Smooth muscle cell (in vitro differentiated cells): ENCODE data around the gene RGS6. TPM values are rescaled to one million over a fixed set of nuclear protein-coding genes. Genes with fewer than 3 reads are reported as not detected.

ENCODE experiments used
- DNase-seq: peaks from one replicate; lab custom pipeline; 2025; ENCODE audit not compliant: unreplicated experiment; lab: John Stamatoyannopoulos, UW
- H2AFZ ChIP-seq: fragments of 200-600 bp; sonication (generic); 2 replicates; pipeline ENCODE4 v1.6.0; 2016; ENCODE audit warnings: antibody characterized with exemption, low read depth, mild to moderate bottlenecking
- H3F3A ChIP-seq: fragments of 200-600 bp; sonication (generic); 2 replicates; pipeline ENCODE4 v1.6.0; 2017; ENCODE audit warnings: antibody characterized with exemption, low read depth
- H3K27ac ChIP-seq: fragments of 200-600 bp; sonication (generic); 2 replicates; pipeline ENCODE4 v1.5.1; 2016; ENCODE audit warnings: low read depth, mild to moderate bottlenecking
- H3K27me3 ChIP-seq: fragments of 200-600 bp; sonication (generic); 2 replicates; pipeline ENCODE4 v1.6.1; 2016; ENCODE audit warnings: low read depth, mild to moderate bottlenecking
- H3K36me3 ChIP-seq: fragments of 200-600 bp; sonication (generic); 2 replicates; pipeline ENCODE4 v1.5.1; 2016; ENCODE audit warnings: low read depth
- H3K4me1 ChIP-seq: fragments of 200-600 bp; sonication (generic); 2 replicates; pipeline ENCODE4 v1.5.1; 2016; ENCODE audit warnings: low read depth
- H3K4me2 ChIP-seq: fragments of 200-600 bp; sonication (generic); 2 replicates; pipeline ENCODE4 v1.6.0; 2016; ENCODE audit warnings: mild to moderate bottlenecking
- H3K4me3 ChIP-seq: fragments of 200-600 bp; sonication (generic); 2 replicates; pipeline ENCODE4 v1.5.1; 2016; ENCODE audit warnings: mild to moderate bottlenecking
- H3K79me2 ChIP-seq: fragments of 200-600 bp; sonication (generic); 2 replicates; pipeline ENCODE4 v1.6.0; 2016; ENCODE audit warnings: low read depth, mild to moderate bottlenecking
- H3K9ac ChIP-seq: fragments of 200-600 bp; sonication (generic); 2 replicates; pipeline ENCODE4 v1.6.0; 2016; ENCODE audit warnings: low read depth
- H3K9me3 ChIP-seq: fragments of 200-600 bp; sonication (generic); replicated peaks from 2 replicates; pipeline ENCODE4 v1.5.1; 2016; ENCODE audit warnings: low read depth
- H4K20me1 ChIP-seq: fragments of 200-600 bp; sonication (generic); 2 replicates; pipeline ENCODE4 v1.6.0; 2016; ENCODE audit warnings: low read depth
- CTCF ChIP-seq: fragments of 200-600 bp; sonication (generic); IDR thresholded peaks from 2 replicates; pipeline ENCODE4 v1.5.1; 2017; ENCODE audit warnings: borderline replicate concordance, mild to moderate bottlenecking, antibody characterized with exemption; ENCODE audit not compliant: insufficient read depth, poor library complexity, severe bottlenecking
- WGBS: methylation state at CpG from one replicate; pipeline ENCODE4 v1.1.7; 2016; ENCODE audit warnings: low lambda C conversion rate; 5-methylcytosine and 5-hydroxymethylcytosine counted together
- polyA plus RNA-seq: library from polyadenylated mRNA; unstranded; fragments of >200 nt; fragmentation: Nextera tagmentation; extraction: Ambion mirVana; gene quantifications from 2 replicates; pipeline ENCODE4 v1.2.1, GENCODE V29; 2016
- total RNA-seq: library from RNA; depleted of rRNA; stranded (reverse); fragments of >200 nt; gene quantifications from 2 replicates; pipeline ENCODE4 v1.2.3, GENCODE V29; 2014

Gene RGS6
- total and polyA plus RNA-seq, 2 experiments from 2014 or later: 0.40 TPM; not detected in 1

- H3K9ac ChIP-seq: no peak overlapping the region
- H3K27ac ChIP-seq: no peak overlapping the region
- H3K4me1 ChIP-seq: no peaks in the 10 kb centered on the region
- no peak overlapping the region for H3K4me2 ChIP-seq
- no peak overlapping the region for H2AFZ ChIP-seq
- TF ChIP-seq CTCF: no peak
- 90% methylated on average over 5 of the region's 5 CpGs for WGBS
- no peaks in the 10 kb centered on the region for H3K27me3 ChIP-seq
- no peak overlapping the region for H3K4me3 ChIP-seq
- no peaks in the 10 kb centered on the region for H4K20me1 ChIP-seq
- DNase-seq: no peak
- H3F3A ChIP-seq: no peaks in the 10 kb centered on the region
- no peaks in the 10 kb centered on the region for H3K36me3 ChIP-seq
- H3K9me3 ChIP-seq: no peaks in the 10 kb centered on the region
- H3K79me2 ChIP-seq: no peaks in the 10 kb centered on the region
Measured at GRCh38 chr14:71988476-71988875, 56.2 kb downstream of the RGS6 start.

DNA sequence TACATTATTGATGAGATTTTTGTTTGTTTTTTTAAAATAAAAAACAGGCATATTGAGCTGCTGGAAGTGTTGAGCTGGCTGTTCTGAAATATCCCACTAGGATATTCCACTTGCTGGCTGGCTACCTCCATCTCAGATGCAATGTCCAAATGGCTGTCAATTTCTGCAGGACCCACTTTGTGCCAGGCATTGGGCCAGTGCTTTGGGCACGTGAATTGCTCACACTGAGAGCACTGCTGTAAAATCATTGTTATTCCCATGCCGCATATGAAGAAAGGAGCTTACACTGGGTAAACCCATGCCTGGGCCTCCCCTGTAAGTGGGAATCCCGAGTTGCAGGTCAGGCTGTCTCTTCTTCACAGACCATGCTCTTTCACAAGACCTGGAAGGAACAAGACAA is 56.7 kb downstream of the RGS6 start:
- Histone ChIP-seq H3K9ac (no peak overlapping the region), H2AFZ (no peak overlapping the region), H3K36me3 (no peaks in the 10 kb centered on the region), H3K4me1 (no peaks in the 10 kb centered on the region), H3K4me2 (no peak overlapping the region), H3K4me3 (no peak overlapping the region), H3K27me3 (no peaks in the 10 kb centered on the region), H3K9me3 (no peaks in the 10 kb centered on the region), H3K79me2 (no peaks in the 10 kb centered on the region), H3K27ac (no peak overlapping the region), H3F3A (no peaks in the 10 kb centered on the region), H4K20me1 (no peaks in the 10 kb centered on the region)
- no peak for TF ChIP-seq CTCF
- WGBS: 88% methylated on average over 3 of the region's 3 CpGs
- no peak for DNase-seq

DNA sequence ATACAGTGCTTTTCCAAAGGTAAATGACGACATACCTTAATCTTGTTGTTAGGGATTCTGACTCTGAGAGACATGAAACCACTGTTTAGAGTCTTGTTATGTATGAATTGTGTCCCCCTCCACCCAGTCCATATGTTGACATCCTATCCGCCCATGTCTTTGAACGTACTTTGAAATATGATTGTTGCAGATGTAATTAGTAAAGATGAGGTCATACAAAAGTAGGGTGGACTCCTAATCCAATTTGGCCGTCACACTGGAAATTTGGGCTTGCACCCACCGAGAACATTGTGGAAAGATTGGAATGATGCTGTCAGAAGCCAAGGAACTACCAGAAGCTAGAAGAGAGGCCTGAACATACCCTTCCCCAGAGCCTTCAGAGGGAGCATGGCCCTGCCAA is 62.2 kb downstream of the RGS6 start:
- Histone ChIP-seq H4K20me1 (no peaks in the 10 kb centered on the region), H3K27ac (no peak overlapping the region), H3F3A (no peaks in the 10 kb centered on the region), H3K4me2 (no peak overlapping the region), H3K9ac (no peak overlapping the region), H3K36me3 (no peaks in the 10 kb centered on the region), H3K4me3 (no peak overlapping the region), H3K9me3 (no peaks in the 10 kb centered on the region), H3K4me1 (no peaks in the 10 kb centered on the region), H2AFZ (no peak overlapping the region), H3K27me3 (no peaks in the 10 kb centered on the region), H3K79me2 (no peaks in the 10 kb centered on the region)
- 68% methylated on average over 5 of the region's 5 CpGs for WGBS
- no peak for TF ChIP-seq CTCF
- DNase-seq: no peak

GRCh38 chr14:71995741-71996140 is 63.5 kb downstream of the RGS6 start:
- no peaks in the 10 kb centered on the region for H3K27me3 ChIP-seq
- no peak overlapping the region for H3K4me2 ChIP-seq
- no peak overlapping the region for H2AFZ ChIP-seq
- no peak for DNase-seq
- no peaks in the 10 kb centered on the region for H3F3A ChIP-seq
- no peak overlapping the region for H3K27ac ChIP-seq
- no peak overlapping the region for H3K4me3 ChIP-seq
- TF ChIP-seq CTCF: no peak
- 88% methylated on average over 9 of the region's 9 CpGs for WGBS
- no peaks in the 10 kb centered on the region for H3K36me3 ChIP-seq
- H3K4me1 ChIP-seq: no peaks in the 10 kb centered on the region
- no peak overlapping the region for H3K9ac ChIP-seq
- H3K79me2 ChIP-seq: no peaks in the 10 kb centered on the region
- no peaks in the 10 kb centered on the region for H4K20me1 ChIP-seq
- no peaks in the 10 kb centered on the region for H3K9me3 ChIP-seq
